Fibroblast of the aortic adventitia (primary cell): ENCODE results near the gene PRDM16. TPM values are rescaled to one million over a fixed set of nuclear protein-coding genes. Genes with fewer than 3 reads are reported as not detected.

ENCODE experiments used
- DNase-seq: peaks from one replicate; pipeline ENCODE4 v3.0.0-alpha.2; 2010; ENCODE audit warnings: low read depth
- H3K4me3 ChIP-seq: 2 replicates; pipeline ENCODE4 v1.5.1; 2011; ENCODE audit warnings: low read depth, mild to moderate bottlenecking, control low read depth, low read length, moderate library complexity
- CTCF ChIP-seq: IDR thresholded peaks from 2 replicates; pipeline ENCODE4 v1.5.1; 2011; ENCODE audit warnings: mild to moderate bottlenecking, low read length, control low read depth, inconsistent platforms; ENCODE audit not compliant: insufficient read depth
- total RNA-seq: library from RNA; depleted of rRNA; stranded (reverse); fragments of >200 nt; gene quantifications from 2 replicates; pipeline ENCODE4 v1.2.3, GENCODE V29; 2012; ENCODE audit warnings: low replicate concordance

PRDM16 gene
- total RNA-seq, 1 donor, result 11.3 TPM

DNA sequence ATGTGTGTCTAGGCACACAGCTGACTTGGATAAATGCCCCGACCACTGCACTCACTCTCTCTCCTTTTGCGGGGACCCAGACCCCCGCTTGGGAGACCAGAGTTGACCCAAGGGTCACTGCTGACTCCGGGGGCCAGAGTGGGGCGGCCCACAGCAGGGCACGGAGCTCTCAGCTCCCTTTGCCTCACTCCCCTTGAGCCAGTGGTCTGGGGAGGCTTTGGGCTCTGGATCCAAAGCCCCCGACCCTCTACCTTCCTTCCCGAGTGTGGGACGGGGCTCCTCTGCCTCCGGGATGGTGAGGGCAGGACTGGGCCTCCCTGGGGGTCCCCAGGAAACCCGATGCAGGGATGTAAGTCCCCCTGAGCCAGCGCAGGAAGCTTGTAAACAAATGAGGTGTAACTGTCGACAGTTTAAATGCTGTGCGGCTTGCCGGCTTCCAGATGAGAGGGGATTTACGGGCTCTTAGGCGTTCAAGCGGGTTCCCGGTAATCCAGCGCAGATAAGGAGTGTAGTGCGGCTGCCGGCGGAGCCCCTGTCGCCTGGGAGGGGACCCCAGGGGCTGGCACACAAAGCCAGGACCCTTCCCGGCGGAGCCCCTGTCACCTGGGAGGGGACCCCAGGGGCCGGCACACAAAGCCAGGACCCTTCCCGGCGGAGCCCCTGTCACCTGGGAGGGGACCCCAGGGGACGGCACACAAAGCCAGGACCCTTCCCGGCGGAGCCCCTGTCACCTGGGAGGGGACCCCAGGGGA lies 40.3 kb upstream of the PRDM16 start:
- no peak for DNase-seq
- H3K4me3 ChIP-seq, result no peak overlapping the region
- TF ChIP-seq CTCF, result no peak

DNA sequence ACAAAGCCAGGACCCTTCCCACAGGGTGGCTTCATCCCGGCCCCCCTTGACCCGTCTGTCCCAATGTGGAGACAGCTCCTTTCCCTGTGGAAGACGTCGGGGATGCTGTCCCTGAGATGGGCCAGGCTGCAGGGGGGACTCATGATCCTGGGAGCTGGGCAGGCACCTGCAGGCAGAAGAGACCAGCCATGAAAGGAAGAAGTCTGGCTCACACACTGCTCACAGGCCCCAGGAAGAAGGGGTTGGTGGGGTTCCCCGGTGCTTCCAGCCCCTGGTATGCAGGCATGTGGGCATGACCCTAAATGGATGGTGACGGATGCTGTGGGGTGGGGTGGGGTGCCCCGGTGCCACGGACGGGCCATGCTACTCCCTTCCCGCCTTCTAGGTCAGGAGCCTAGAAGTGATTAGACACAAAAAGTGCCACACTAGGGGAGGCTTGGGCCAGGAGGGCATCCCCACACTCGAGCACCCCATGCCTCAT lies 39.5 kb upstream of the PRDM16 start:
- no peak for DNase-seq
- no peak for TF ChIP-seq CTCF

DNA sequence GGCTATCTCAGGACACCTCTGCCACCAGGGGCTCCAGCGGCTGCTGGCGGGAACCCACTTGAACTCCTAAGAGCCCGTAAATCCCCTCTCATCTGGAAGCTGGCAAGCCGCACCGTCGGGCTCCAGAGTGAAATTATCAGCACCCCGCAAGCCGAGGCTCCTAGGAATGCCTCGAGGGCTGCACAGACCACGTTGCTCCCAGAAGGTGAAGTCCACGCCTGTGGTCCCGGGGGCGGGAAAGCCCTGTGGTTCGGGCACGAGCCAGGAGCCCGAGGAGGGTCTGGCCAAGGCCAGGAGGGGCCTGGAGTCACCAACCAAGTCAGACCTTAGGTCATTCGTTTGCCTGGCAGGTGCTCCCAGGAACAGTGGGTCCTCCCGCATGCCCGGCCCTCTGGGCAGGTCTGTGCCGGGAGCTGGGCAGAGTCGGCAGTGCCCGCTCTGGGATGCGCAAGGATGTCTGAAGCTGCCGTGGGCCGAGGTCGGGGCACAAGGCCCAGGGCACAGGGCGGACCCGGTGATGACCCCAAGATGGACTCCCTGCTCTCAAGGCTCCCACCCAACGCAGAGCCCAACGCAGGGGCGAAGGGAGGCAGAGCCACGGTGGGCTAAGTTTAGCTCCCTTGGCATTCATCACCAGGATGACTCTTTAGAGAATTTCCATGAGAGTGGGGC lies 38.9 kb upstream of the PRDM16 start:
- no peak for TF ChIP-seq CTCF
- DNase-seq, result no peak
- no peak overlapping the region for H3K4me3 ChIP-seq

More for the DNA sequence above, 39.5 kb upstream of the PRDM16 start:
- no peak overlapping the region for H3K4me3 ChIP-seq

DNA sequence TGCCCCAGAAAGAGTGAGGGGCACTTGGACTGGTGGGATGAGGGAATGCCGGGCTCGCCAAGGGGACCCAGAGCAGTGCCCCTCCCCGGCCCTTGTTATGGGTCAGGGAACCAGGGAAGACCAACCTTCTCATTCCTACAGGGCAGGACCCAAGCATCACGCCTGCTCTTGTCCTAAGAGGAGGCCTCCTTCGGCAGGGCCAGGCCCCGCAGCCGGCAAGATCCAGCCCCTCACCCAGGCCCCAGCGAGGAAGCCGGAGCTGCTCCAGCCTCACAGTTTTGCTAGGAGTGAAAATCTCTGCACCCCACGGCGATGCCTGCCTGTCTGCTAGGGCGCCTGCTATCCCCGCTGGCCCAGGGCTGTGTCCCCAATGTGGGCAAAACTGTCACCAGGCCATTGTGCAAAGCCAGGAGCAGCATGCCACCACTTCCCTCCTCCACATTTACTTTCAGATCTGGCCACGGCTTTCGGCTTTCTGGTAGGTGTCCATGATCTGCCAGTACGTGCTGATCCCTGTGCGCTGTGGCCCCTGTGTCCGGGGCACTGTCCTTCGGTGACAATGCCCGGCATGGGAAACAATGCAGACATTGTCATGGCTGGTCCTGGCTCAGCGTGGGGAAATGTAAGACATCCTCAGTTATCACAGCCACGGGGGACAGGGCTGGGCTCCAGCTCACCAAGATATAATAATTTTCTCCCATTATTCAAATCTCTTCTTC lies 38.2 kb upstream of the PRDM16 start:
- no peak for DNase-seq
- no peak for TF ChIP-seq CTCF
- no peak overlapping the region for H3K4me3 ChIP-seq

- TF ChIP-seq CTCF, result no peak
- H3K4me3 ChIP-seq, result no peak overlapping the region
- no peak for DNase-seq
Measured at GRCh38 chr1:3031401-3032221, 37.4 kb upstream of the PRDM16 start.

DNA sequence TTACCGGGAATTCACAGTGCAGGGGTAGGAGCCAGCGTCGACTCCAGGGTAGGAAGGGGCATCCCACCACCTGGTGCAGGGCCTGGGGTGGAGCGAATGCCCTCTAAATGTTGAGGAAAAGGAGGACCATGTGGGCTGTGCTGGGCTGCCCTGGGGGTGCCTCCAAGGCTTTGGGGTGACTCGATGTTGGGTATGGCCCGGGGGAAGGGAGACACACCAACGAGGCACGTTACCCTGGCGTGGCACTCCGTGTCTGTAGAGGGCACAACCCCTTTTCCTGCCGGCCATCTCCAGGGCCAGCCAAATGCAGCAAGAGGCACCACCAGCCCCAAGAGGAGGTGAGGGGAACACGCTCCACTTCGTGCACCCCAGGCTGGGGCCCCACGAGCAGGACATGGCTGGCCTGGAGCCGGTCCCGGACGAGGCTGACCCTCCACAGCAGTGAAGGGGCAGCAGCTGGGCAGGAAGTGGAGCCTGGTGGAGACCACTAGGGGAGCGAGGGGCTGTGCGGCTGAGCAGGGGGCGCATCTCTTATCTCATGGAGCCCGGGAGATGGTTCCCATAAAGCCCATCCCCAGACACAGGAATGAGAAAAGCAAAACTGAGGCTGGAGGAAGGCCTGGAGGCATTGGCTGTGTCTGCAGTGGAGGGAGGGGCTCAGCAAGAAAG lies 36.5 kb upstream of the PRDM16 start:
- no peak for TF ChIP-seq CTCF
- no peak overlapping the region for H3K4me3 ChIP-seq
- no peak for DNase-seq
